WTC11 (cell line): ENCODE results near the gene PPP4R2. TPM values are rescaled to one million over a fixed set of nuclear protein-coding genes. Genes with fewer than 3 reads are reported as not detected.

Source experiments
- ATAC-seq: fragments of 200-7000 bp; cut with Tn5 transposase; 2 replicates; pipeline ENCODE4 v1.10.0; 2021; ENCODE audit warnings: mild to moderate bottlenecking, moderate library complexity
- CTCF ChIA-PET: fragments of 300-600 bp; sonication (Branson Sonifier 250); formaldehyde crosslinking; loops from one replicate; lab custom pipeline; 2021; ENCODE audit warnings: antibody characterized with exemption; lab: Charles Lee
- POLR2A ChIA-PET: fragments of 350-600 bp; sonication (Branson Sonifier 250); formaldehyde crosslinking; loops from one replicate; lab custom pipeline; 2021; ENCODE audit warnings: antibody characterized with exemption; lab: Charles Lee
- DNase-seq: peaks from one replicate; pipeline ENCODE4 v3.0.0; 2021; ENCODE audit warnings: low spot score
- H3K27ac Mint-ChIP-seq: 2 replicates; pipeline ENCODE4 v1.8.0; 2021; ENCODE audit warnings: mixed read lengths
- H3K27me3 Mint-ChIP-seq: 2 replicates; pipeline ENCODE4 v1.8.0; 2021; ENCODE audit warnings: low read depth, mild to moderate bottlenecking, moderate library complexity, mixed read lengths
- H3K36me3 Mint-ChIP-seq: 2 replicates; pipeline ENCODE4 v1.8.0; 2021; ENCODE audit warnings: mixed read lengths
- H3K4me1 Mint-ChIP-seq: 2 replicates; pipeline ENCODE4 v1.8.0; 2022; ENCODE audit warnings: mixed read lengths
- H3K4me3 Mint-ChIP-seq: 2 replicates; pipeline ENCODE4 v1.8.0; 2021; ENCODE audit warnings: mild to moderate bottlenecking, moderate library complexity, mixed read lengths
- H3K9me3 Mint-ChIP-seq: 2 replicates; pipeline ENCODE4 v1.8.0; 2021; ENCODE audit warnings: mixed read lengths
- ARID4B ChIP-seq: sonication (generic); formaldehyde crosslinking; IDR thresholded peaks from 2 replicates; pipeline ENCODE4 v1.8.0; 2023; ENCODE audit warnings: missing genetic modification reagents, mild to moderate bottlenecking, borderline replicate concordance
- ATF1 ChIP-seq: sonication (generic); formaldehyde crosslinking; IDR thresholded peaks from 2 replicates; pipeline ENCODE4 v1.8.1; 2023; ENCODE audit warnings: mild to moderate bottlenecking, moderate library complexity, missing genetic modification reagents
- CBFB ChIP-seq: sonication (generic); formaldehyde crosslinking; IDR thresholded peaks from 2 replicates; pipeline ENCODE4 v1.8.1; 2022; ENCODE audit warnings: mild to moderate bottlenecking, low read depth, missing genetic modification reagents
- FOXP1 ChIP-seq: sonication (generic); formaldehyde crosslinking; IDR thresholded peaks from 2 replicates; pipeline ENCODE4 v1.8.0; 2022; ENCODE audit warnings: missing genetic modification reagents, mild to moderate bottlenecking, moderate library complexity, borderline replicate concordance
- IRF1 ChIP-seq: sonication (generic); formaldehyde crosslinking; IDR thresholded peaks from 2 replicates; pipeline ENCODE4 v1.8.0; 2023; ENCODE audit warnings: missing genetic modification reagents
- RELA ChIP-seq: sonication (generic); formaldehyde crosslinking; IDR thresholded peaks from 2 replicates; pipeline ENCODE4 v1.8.1; 2022; ENCODE audit warnings: missing genetic modification reagents, mild to moderate bottlenecking, borderline replicate concordance
- RORB ChIP-seq: fragments of 250-450 bp; sonication (Bioruptor Pico); IDR thresholded peaks from 2 replicates; pipeline ENCODE4 v1.9.0; 2021; ENCODE audit warnings: mild to moderate bottlenecking
- TEAD4 ChIP-seq: sonication (generic); formaldehyde crosslinking; IDR thresholded peaks from 2 replicates; pipeline ENCODE4 v1.8.0; 2022; ENCODE audit warnings: mild to moderate bottlenecking, missing genetic modification reagents
- ZNF121 ChIP-seq: sonication (generic); formaldehyde crosslinking; IDR thresholded peaks from 2 replicates; pipeline ENCODE4 v1.8.0; 2023; ENCODE audit warnings: missing genetic modification reagents
- ZNF138 ChIP-seq: sonication (generic); formaldehyde crosslinking; conservative IDR thresholded peaks from 2 replicates; pipeline ENCODE4 v1.8.1; 2022; ENCODE audit warnings: mild to moderate bottlenecking, moderate library complexity, missing genetic modification reagents
- ZNF232 ChIP-seq: sonication (generic); formaldehyde crosslinking; IDR thresholded peaks from 2 replicates; pipeline ENCODE4 v1.8.0; 2022; ENCODE audit warnings: mild to moderate bottlenecking, missing genetic modification reagents
- ZNF281 ChIP-seq: sonication (generic); formaldehyde crosslinking; IDR thresholded peaks from 2 replicates; pipeline ENCODE4 v1.8.0; 2023; ENCODE audit warnings: mild to moderate bottlenecking, missing genetic modification reagents
- ZNF317 ChIP-seq: sonication (generic); formaldehyde crosslinking; IDR thresholded peaks from 2 replicates; pipeline ENCODE4 v1.8.1; 2023; ENCODE audit warnings: low read depth, mild to moderate bottlenecking, moderate library complexity, missing genetic modification reagents, borderline replicate concordance
- total RNA-seq: library from RNA; stranded (reverse); gene quantifications from 3 replicates; pipeline ENCODE4 v1.2.3, GENCODE V29; 2021
- TF ChIP-seq, protein P1 (sequence below): fragments of 250-450 bp; sonication (Bioruptor Pico); IDR thresholded peaks from 2 replicates; pipeline ENCODE4 v1.9.0; 2021; ENCODE audit warnings: mild to moderate bottlenecking, borderline replicate concordance
- TF ChIP-seq, protein P2 (sequence below): sonication (generic); formaldehyde crosslinking; IDR thresholded peaks from 2 replicates; pipeline ENCODE4 v1.8.1; 2022; ENCODE audit warnings: mild to moderate bottlenecking, moderate library complexity, missing genetic modification reagents
- TF ChIP-seq, protein P3 (sequence below): sonication (generic); formaldehyde crosslinking; IDR thresholded peaks from 2 replicates; pipeline ENCODE4 v1.8.1; 2023; ENCODE audit warnings: mild to moderate bottlenecking, missing genetic modification reagents, moderate library complexity
- TF ChIP-seq, protein P4 (sequence below): sonication (generic); formaldehyde crosslinking; conservative IDR thresholded peaks from 2 replicates; pipeline ENCODE4 v1.8.1; 2023; ENCODE audit warnings: mild to moderate bottlenecking, low read depth, missing genetic modification reagents, moderate library complexity

Gene PPP4R2
- total RNA-seq, 1 experiment from 2014 or later, result 78.1 TPM

GRCh38 chr3:72996473-72997333, at the start of gene PPP4R2 (continued):
- TF ChIP-seq, protein P1, sequence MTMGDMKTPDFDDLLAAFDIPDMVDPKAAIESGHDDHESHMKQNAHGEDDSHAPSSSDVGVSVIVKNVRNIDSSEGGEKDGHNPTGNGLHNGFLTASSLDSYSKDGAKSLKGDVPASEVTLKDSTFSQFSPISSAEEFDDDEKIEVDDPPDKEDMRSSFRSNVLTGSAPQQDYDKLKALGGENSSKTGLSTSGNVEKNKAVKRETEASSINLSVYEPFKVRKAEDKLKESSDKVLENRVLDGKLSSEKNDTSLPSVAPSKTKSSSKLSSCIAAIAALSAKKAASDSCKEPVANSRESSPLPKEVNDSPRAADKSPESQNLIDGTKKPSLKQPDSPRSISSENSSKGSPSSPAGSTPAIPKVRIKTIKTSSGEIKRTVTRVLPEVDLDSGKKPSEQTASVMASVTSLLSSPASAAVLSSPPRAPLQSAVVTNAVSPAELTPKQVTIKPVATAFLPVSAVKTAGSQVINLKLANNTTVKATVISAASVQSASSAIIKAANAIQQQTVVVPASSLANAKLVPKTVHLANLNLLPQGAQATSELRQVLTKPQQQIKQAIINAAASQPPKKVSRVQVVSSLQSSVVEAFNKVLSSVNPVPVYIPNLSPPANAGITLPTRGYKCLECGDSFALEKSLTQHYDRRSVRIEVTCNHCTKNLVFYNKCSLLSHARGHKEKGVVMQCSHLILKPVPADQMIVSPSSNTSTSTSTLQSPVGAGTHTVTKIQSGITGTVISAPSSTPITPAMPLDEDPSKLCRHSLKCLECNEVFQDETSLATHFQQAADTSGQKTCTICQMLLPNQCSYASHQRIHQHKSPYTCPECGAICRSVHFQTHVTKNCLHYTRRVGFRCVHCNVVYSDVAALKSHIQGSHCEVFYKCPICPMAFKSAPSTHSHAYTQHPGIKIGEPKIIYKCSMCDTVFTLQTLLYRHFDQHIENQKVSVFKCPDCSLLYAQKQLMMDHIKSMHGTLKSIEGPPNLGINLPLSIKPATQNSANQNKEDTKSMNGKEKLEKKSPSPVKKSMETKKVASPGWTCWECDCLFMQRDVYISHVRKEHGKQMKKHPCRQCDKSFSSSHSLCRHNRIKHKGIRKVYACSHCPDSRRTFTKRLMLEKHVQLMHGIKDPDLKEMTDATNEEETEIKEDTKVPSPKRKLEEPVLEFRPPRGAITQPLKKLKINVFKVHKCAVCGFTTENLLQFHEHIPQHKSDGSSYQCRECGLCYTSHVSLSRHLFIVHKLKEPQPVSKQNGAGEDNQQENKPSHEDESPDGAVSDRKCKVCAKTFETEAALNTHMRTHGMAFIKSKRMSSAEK, result no peak
- TF ChIP-seq, protein P2, sequence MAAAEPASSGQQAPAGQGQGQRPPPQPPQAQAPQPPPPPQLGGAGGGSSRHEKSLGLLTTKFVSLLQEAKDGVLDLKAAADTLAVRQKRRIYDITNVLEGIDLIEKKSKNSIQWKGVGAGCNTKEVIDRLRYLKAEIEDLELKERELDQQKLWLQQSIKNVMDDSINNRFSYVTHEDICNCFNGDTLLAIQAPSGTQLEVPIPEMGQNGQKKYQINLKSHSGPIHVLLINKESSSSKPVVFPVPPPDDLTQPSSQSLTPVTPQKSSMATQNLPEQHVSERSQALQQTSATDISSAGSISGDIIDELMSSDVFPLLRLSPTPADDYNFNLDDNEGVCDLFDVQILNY (CRISPR knock-in tag), result no peak
- TF ChIP-seq ZNF121 (CRISPR knock-in tag) (no peak), ZNF317 (CRISPR knock-in tag) (no peak), TEAD4 (CRISPR knock-in tag) (no peak), ZNF281 (CRISPR knock-in tag) (no peak), ZNF232 (0 out of 2 replicates have a peak, but pooled peaks have one; percentile 53), CBFB (CRISPR knock-in tag) (no peak), RELA (CRISPR knock-in tag) (0 out of 2 replicates have a peak, but pooled peaks have one; percentile 4)
- TF ChIP-seq, protein P3, sequence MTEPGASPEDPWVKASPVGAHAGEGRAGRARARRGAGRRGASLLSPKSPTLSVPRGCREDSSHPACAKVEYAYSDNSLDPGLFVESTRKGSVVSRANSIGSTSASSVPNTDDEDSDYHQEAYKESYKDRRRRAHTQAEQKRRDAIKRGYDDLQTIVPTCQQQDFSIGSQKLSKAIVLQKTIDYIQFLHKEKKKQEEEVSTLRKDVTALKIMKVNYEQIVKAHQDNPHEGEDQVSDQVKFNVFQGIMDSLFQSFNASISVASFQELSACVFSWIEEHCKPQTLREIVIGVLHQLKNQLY (CRISPR knock-in tag), result no peak

DNA sequence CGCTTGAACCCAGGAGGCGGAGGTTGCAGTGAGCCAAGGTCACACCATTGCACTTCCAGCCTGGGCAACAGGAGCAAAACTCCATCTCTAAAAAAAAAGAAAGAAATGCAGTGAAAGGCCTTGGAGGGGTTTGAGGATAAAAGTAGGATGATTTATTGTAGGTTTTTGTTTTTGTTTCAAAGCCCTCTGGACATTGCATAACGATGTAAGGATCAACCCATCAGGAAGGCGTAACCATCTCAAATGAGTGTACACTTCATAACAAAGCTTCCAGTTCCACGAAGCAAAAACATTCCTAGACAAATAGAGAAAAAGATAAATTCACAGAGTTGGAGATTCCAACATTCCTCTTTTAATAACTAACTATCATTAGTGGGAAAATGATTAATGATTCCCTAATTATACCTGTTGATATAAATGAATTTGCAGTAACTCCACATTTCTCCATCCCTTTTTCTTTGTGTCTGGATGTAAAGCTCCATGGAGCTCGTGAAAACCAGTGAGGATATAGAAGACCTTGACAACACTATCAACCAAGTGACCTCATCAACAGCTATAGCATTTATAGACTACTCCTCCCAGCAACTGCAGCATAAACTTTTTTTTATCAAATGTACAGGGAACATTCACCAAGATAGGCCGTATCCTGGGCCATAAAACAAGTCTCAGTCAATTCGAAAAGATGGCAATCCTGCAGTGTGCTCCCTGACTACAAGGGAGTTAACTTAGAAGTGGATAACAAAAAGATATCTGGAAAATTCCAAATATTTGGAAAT, 48.7 kb upstream of the PPP4R2 start:
- no peak overlapping the region for H3K4me3 Mint-ChIP-seq
- ATAC-seq (no peak), DNase-seq (no peak)
- no peaks in the 10 kb centered on the region for H3K27me3 Mint-ChIP-seq
- H3K4me1 Mint-ChIP-seq, result peaks cover 12% of the 10 kb centered on the region
- H3K9me3 Mint-ChIP-seq, result no peaks in the 10 kb centered on the region
- ChIA-PET POLR2A (no interaction called here), CTCF (no interaction called here)
- no peaks in the 10 kb centered on the region for H3K36me3 Mint-ChIP-seq
- no peak overlapping the region for H3K27ac Mint-ChIP-seq
- TF ChIP-seq RORB (CRISPR knock-in tag) (no peak), ZNF138 (no peak), ATF1 (CRISPR knock-in tag) (no peak), IRF1 (CRISPR knock-in tag) (no peak), ARID4B (CRISPR knock-in tag) (no peak), FOXP1 (no peak)
- TF ChIP-seq, protein P4, sequence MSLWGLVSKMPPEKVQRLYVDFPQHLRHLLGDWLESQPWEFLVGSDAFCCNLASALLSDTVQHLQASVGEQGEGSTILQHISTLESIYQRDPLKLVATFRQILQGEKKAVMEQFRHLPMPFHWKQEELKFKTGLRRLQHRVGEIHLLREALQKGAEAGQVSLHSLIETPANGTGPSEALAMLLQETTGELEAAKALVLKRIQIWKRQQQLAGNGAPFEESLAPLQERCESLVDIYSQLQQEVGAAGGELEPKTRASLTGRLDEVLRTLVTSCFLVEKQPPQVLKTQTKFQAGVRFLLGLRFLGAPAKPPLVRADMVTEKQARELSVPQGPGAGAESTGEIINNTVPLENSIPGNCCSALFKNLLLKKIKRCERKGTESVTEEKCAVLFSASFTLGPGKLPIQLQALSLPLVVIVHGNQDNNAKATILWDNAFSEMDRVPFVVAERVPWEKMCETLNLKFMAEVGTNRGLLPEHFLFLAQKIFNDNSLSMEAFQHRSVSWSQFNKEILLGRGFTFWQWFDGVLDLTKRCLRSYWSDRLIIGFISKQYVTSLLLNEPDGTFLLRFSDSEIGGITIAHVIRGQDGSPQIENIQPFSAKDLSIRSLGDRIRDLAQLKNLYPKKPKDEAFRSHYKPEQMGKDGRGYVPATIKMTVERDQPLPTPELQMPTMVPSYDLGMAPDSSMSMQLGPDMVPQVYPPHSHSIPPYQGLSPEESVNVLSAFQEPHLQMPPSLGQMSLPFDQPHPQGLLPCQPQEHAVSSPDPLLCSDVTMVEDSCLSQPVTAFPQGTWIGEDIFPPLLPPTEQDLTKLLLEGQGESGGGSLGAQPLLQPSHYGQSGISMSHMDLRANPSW, result no peak
